ENCODE results near the gene IFNK. TPM values are rescaled to one million over a fixed set of nuclear protein-coding genes. Genes with fewer than 3 reads are reported as not detected.

Gene IFNK
- total RNA-seq, 4 donors from 2014 or later, result not detected

GRCh38 chr9:27565696-27566095 lies 41.6 kb downstream of the IFNK start:
- no peaks in the 10 kb centered on the region for H3K27me3 ChIP-seq
- no peak for ATAC-seq
- H3K4me1 ChIP-seq, result peaks cover 0 to 11% (median 0%) of the 10 kb centered on the region in 3 donors
- peaks cover 0 to 47% of the 10 kb centered on the region in 2 donors for H3K36me3 ChIP-seq
- H3K4me3 ChIP-seq, result no peak overlapping the region
- no peak for TF ChIP-seq EP300 (IDR thresholded peaks at IDR 0.05)
- TF ChIP-seq CTCF (IDR thresholded peaks at IDR 0.05), result no peak
- TF ChIP-seq POLR2A (IDR thresholded peaks at IDR 0.05), result no peak
- no peak for TF ChIP-seq POLR2AphosphoS5 (IDR thresholded peaks at IDR 0.05)
- no peaks in the 10 kb centered on the region for H3K9me3 ChIP-seq
- peak overlapping the region in 2 of 4 donors; percentile 4 to 20 for H3K27ac ChIP-seq

DNA sequence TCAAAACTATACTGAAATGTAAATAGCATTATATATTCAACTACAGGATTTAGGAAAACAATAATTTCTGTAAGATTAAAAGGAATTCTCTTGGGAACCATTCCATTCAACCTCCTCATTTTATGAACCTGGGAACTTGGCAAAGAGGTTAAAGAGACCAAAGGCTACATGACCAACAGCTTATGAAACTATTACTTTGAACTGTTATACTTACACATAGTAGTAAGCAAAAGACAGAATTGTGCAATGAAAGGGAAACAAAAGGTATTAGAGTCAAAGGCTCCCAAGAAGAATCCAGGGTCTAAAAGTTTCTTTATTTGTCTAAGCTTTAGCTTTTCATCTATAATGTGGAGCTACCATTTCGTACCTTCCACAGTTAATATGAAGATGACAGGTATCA lies 42.0 kb downstream of the IFNK start:
- Histone ChIP-seq H3K9me3 (no peaks in the 10 kb centered on the region), H3K4me1 (peaks cover 0 to 15% (median 0%) of the 10 kb centered on the region in 3 donors), H3K4me3 (no peak overlapping the region), H3K27ac (peak overlapping the region in 2 of 4 donors; percentile 4 to 20), H3K27me3 (no peaks in the 10 kb centered on the region), H3K36me3 (peaks cover 0 to 42% of the 10 kb centered on the region in 2 donors)
- TF ChIP-seq POLR2A (IDR thresholded peaks at IDR 0.05) (no peak), POLR2AphosphoS5 (IDR thresholded peaks at IDR 0.05) (no peak), EP300 (IDR thresholded peaks at IDR 0.05) (no peak), CTCF (IDR thresholded peaks at IDR 0.05) (no peak)
- WGBS, 2 donors (ENCODE audit: low coverage in 1 of 2), result 96 to 100% methylated on average over 1 of the region's 1 CpG
- ATAC-seq, result no peak

- peaks cover 0 to 26% of the 10 kb centered on the region in 2 donors for H3K36me3 ChIP-seq
- 92 to 93% methylated on average over 2 of the region's 2 CpGs for WGBS, 2 donors (ENCODE audit: low coverage in 1 of 2)
- H3K9me3 ChIP-seq, result no peaks in the 10 kb centered on the region
- H3K4me3 ChIP-seq, result no peak overlapping the region
- H3K4me1 ChIP-seq, result peaks cover 0 to 36% (median 5%) of the 10 kb centered on the region in 3 donors
- no peak overlapping the region for H3K27ac ChIP-seq
- ATAC-seq, result no peak
- TF ChIP-seq EP300 (IDR thresholded peaks at IDR 0.05), result no peak
- TF ChIP-seq CTCF (IDR thresholded peaks at IDR 0.05), result no peak
- TF ChIP-seq POLR2A (IDR thresholded peaks at IDR 0.05), result no peak
- no peak for TF ChIP-seq POLR2AphosphoS5 (IDR thresholded peaks at IDR 0.05)
- no peaks in the 10 kb centered on the region for H3K27me3 ChIP-seq
These were observed 45.3 kb downstream of the IFNK start for GRCh38 chr9:27569406-27569805.

DNA sequence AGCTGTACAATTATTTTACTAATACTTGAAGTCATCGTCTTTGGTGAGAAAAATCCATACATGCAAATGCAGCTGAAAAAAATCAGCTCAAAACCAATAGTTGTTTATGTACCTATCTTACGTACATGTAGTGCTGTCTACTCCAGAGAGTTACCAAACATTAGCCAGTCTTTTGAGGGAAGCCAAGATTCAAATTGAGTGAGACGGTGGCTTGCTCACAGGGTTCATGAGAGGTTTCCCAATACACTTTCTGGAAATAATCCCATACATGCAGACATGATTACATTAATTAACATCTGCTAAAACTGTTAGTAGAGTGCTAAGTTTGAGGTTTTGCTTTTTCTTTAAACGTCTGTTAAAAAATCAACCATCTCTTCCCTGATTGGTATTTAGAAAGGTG lies 46.9 kb downstream of the IFNK start:
- 85 to 98% methylated on average over 4 of the region's 4 CpGs for WGBS, 2 donors (ENCODE audit: low coverage in 1 of 2)
- H3K27me3 ChIP-seq, result no peaks in the 10 kb centered on the region
- ATAC-seq, result no peak
- peaks cover 0 to 9% of the 10 kb centered on the region in 2 donors for H3K36me3 ChIP-seq
- H3K4me3 ChIP-seq, result no peak overlapping the region
- no peak for TF ChIP-seq CTCF (IDR thresholded peaks at IDR 0.05)
- peak overlapping the region in 2 of 4 donors; percentile 99 to 100 for H3K27ac ChIP-seq
- peaks cover 0 to 39% (median 5%) of the 10 kb centered on the region in 3 donors for H3K4me1 ChIP-seq
- no peaks in the 10 kb centered on the region for H3K9me3 ChIP-seq

DNA sequence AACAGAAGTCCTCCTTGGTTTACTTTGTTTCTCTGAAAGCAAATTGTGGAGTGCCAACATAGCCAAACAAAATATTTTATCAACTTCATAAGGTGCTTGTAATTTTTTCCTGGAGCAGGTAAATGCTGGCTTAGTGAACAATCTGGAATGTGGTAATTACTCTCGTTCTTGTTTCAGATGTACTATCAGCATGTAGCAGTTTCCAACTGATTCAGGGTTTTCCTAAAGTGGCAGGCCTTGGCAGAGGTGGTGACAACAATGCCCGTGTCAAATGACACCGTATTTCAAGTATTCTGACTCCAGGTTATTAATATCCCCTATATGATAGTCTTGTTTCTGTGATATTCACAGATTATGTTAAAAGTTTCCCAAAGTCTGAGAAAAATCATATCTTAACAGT lies 48.0 kb downstream of the IFNK start:
- TF ChIP-seq POLR2A (IDR thresholded peaks at IDR 0.05), result no peak
- no peak for TF ChIP-seq EP300 (IDR thresholded peaks at IDR 0.05)
- no peak for TF ChIP-seq POLR2AphosphoS5 (IDR thresholded peaks at IDR 0.05)
- TF ChIP-seq CTCF (IDR thresholded peaks at IDR 0.05), result no peak
- Histone ChIP-seq H3K4me3 (peak overlapping the region; percentile 62 to 85), H3K36me3 (no peaks in the 10 kb centered on the region), H3K27ac (peak overlapping the region; percentile 89 to 100 (median 98)), H3K27me3 (no peaks in the 10 kb centered on the region), H3K9me3 (no peaks in the 10 kb centered on the region), H3K4me1 (peaks cover 0 to 35% (median 5%) of the 10 kb centered on the region in 3 donors)
- ATAC-seq, result no peak
- WGBS, 2 donors (ENCODE audit: low coverage in 1 of 2), result 36 to 45% methylated on average over 3 of the region's 3 CpGs

All from gastroesophageal sphincter (tissue), 4 donors.